Smooth muscle cell (in vitro differentiated cells): ENCODE data around the gene THSD4. TPM values are rescaled to one million over a fixed set of nuclear protein-coding genes. Genes with fewer than 3 reads are reported as not detected.

ENCODE experiments used
- DNase-seq: peaks from one replicate; lab custom pipeline; 2025; ENCODE audit not compliant: unreplicated experiment; lab: John Stamatoyannopoulos, UW
- H2AFZ ChIP-seq: fragments of 200-600 bp; sonication (generic); 2 replicates; pipeline ENCODE4 v1.6.0; 2016; ENCODE audit warnings: antibody characterized with exemption, low read depth, mild to moderate bottlenecking
- H3F3A ChIP-seq: fragments of 200-600 bp; sonication (generic); 2 replicates; pipeline ENCODE4 v1.6.0; 2017; ENCODE audit warnings: antibody characterized with exemption, low read depth
- H3K27ac ChIP-seq: fragments of 200-600 bp; sonication (generic); 2 replicates; pipeline ENCODE4 v1.5.1; 2016; ENCODE audit warnings: low read depth, mild to moderate bottlenecking
- H3K27me3 ChIP-seq: fragments of 200-600 bp; sonication (generic); 2 replicates; pipeline ENCODE4 v1.6.1; 2016; ENCODE audit warnings: low read depth, mild to moderate bottlenecking
- H3K36me3 ChIP-seq: fragments of 200-600 bp; sonication (generic); 2 replicates; pipeline ENCODE4 v1.5.1; 2016; ENCODE audit warnings: low read depth
- H3K4me1 ChIP-seq: fragments of 200-600 bp; sonication (generic); 2 replicates; pipeline ENCODE4 v1.5.1; 2016; ENCODE audit warnings: low read depth
- H3K4me2 ChIP-seq: fragments of 200-600 bp; sonication (generic); 2 replicates; pipeline ENCODE4 v1.6.0; 2016; ENCODE audit warnings: mild to moderate bottlenecking
- H3K4me3 ChIP-seq: fragments of 200-600 bp; sonication (generic); 2 replicates; pipeline ENCODE4 v1.5.1; 2016; ENCODE audit warnings: mild to moderate bottlenecking
- H3K79me2 ChIP-seq: fragments of 200-600 bp; sonication (generic); 2 replicates; pipeline ENCODE4 v1.6.0; 2016; ENCODE audit warnings: low read depth, mild to moderate bottlenecking
- H3K9ac ChIP-seq: fragments of 200-600 bp; sonication (generic); 2 replicates; pipeline ENCODE4 v1.6.0; 2016; ENCODE audit warnings: low read depth
- H3K9me3 ChIP-seq: fragments of 200-600 bp; sonication (generic); replicated peaks from 2 replicates; pipeline ENCODE4 v1.5.1; 2016; ENCODE audit warnings: low read depth
- H4K20me1 ChIP-seq: fragments of 200-600 bp; sonication (generic); 2 replicates; pipeline ENCODE4 v1.6.0; 2016; ENCODE audit warnings: low read depth
- CTCF ChIP-seq: fragments of 200-600 bp; sonication (generic); IDR thresholded peaks from 2 replicates; pipeline ENCODE4 v1.5.1; 2017; ENCODE audit warnings: borderline replicate concordance, mild to moderate bottlenecking, antibody characterized with exemption; ENCODE audit not compliant: insufficient read depth, poor library complexity, severe bottlenecking
- WGBS: methylation state at CpG from one replicate; pipeline ENCODE4 v1.1.7; 2016; ENCODE audit warnings: low lambda C conversion rate; 5-methylcytosine and 5-hydroxymethylcytosine counted together
- polyA plus RNA-seq: library from polyadenylated mRNA; unstranded; fragments of >200 nt; fragmentation: Nextera tagmentation; extraction: Ambion mirVana; gene quantifications from 2 replicates; pipeline ENCODE4 v1.2.1, GENCODE V29; 2016
- total RNA-seq: library from RNA; depleted of rRNA; stranded (reverse); fragments of >200 nt; gene quantifications from 2 replicates; pipeline ENCODE4 v1.2.3, GENCODE V29; 2014

THSD4 gene
- total and polyA plus RNA-seq, 2 experiments from 2014 or later, result 2.5 to 4.1 TPM

- WGBS, result 91% methylated on average over 2 of the region's 2 CpGs
- Histone ChIP-seq H3K9me3 (no peaks in the 10 kb centered on the region), H3K9ac (no peak overlapping the region), H4K20me1 (no peaks in the 10 kb centered on the region), H3K4me2 (no peak overlapping the region), H3K36me3 (no peaks in the 10 kb centered on the region), H3K4me1 (no peaks in the 10 kb centered on the region), H3K4me3 (no peak overlapping the region), H2AFZ (no peak overlapping the region), H3F3A (no peaks in the 10 kb centered on the region), H3K27me3 (no peaks in the 10 kb centered on the region), H3K79me2 (no peaks in the 10 kb centered on the region), H3K27ac (no peak overlapping the region)
- no peak for DNase-seq
- no peak for TF ChIP-seq CTCF
Measured at GRCh38 chr15:71687902-71688508, 572.7 kb downstream of the THSD4 start.

GRCh38 chr15:71688509-71689094 lies 573.3 kb downstream of the THSD4 start:
- Histone ChIP-seq H3K27ac (no peak overlapping the region), H3K27me3 (no peaks in the 10 kb centered on the region), H3K79me2 (no peaks in the 10 kb centered on the region), H3K4me1 (no peaks in the 10 kb centered on the region), H3K36me3 (no peaks in the 10 kb centered on the region), H3K4me2 (no peak overlapping the region), H3K9ac (no peak overlapping the region), H4K20me1 (no peaks in the 10 kb centered on the region), H3F3A (no peaks in the 10 kb centered on the region), H3K9me3 (no peaks in the 10 kb centered on the region), H3K4me3 (no peak overlapping the region), H2AFZ (no peak overlapping the region)
- WGBS, result 82% methylated on average over 3 of the region's 3 CpGs
- no peak for TF ChIP-seq CTCF
- no peak for DNase-seq

DNA sequence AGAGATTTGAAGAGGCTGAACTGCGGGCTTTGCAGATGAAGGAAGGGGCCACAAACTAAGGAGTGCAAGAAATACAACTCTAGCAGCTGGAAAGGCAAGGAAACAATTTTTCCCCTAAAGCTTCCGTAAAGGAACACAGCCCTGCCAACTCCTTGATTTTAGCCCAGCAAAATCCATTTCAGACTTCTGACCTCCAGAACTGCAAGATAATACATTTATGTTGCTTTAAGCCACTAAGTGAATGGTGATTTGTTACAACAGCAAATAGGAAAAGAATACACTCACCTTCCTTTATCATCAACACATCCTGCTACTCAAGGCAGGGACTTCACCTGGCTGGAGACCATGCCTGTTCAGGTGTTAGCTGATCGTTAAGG lies 575.8 kb downstream of the THSD4 start:
- Histone ChIP-seq H4K20me1 (no peaks in the 10 kb centered on the region), H3K79me2 (no peaks in the 10 kb centered on the region), H3K4me3 (no peak overlapping the region), H3K4me2 (no peak overlapping the region), H3K4me1 (no peaks in the 10 kb centered on the region), H3K9ac (no peak overlapping the region), H3F3A (no peaks in the 10 kb centered on the region), H3K27me3 (no peaks in the 10 kb centered on the region), H2AFZ (no peak overlapping the region), H3K36me3 (no peaks in the 10 kb centered on the region), H3K27ac (no peak overlapping the region), H3K9me3 (no peaks in the 10 kb centered on the region)
- DNase-seq, result no peak
- 96% methylated on average over 3 of the region's 3 CpGs for WGBS
- TF ChIP-seq CTCF, result no peak
